Liver (tissue), 9 donors: Measurements from ENCODE around the gene OLFML3. TPM values are rescaled to one million over a fixed set of nuclear protein-coding genes. Genes with fewer than 3 reads are reported as not detected.

ENCODE experiments used
- DNase-seq: peaks from one replicate; pipeline ENCODE4 v3.0.0-alpha.2; 2017; ENCODE audit warnings: low spot score
- H3K27ac ChIP-seq, 2 donors: one replicate each; pipeline ENCODE4 v1.7.0; 2013; ENCODE audit warnings: inconsistent platforms in 2 of 2, low read length in 2 of 2, control low read depth in 1 of 2, low read depth in 1 of 2, mild to moderate bottlenecking in 1 of 2
- H3K27me3 ChIP-seq, 4 donors: one replicate each; pipeline versions ENCODE4 v1.6.1 to v1.7.0; 2013; ENCODE audit warnings: low read length in 3 of 4, inconsistent platforms in 1 of 4, mild to moderate bottlenecking in 1 of 4, moderate library complexity in 1 of 4; ENCODE audit not compliant: control insufficient read depth in 4 of 4, insufficient read depth in 4 of 4
- H3K36me3 ChIP-seq, 4 donors: one replicate each; pipeline versions ENCODE4 v1.6.1 to v1.7.0; 2013; ENCODE audit warnings: low read length in 3 of 4, mild to moderate bottlenecking in 3 of 4, low read depth in 1 of 4, moderate library complexity in 1 of 4; ENCODE audit not compliant: control insufficient read depth in 4 of 4, insufficient read depth in 3 of 4
- H3K4me1 ChIP-seq, 4 donors: one replicate each; pipeline versions ENCODE4 v1.6.1 to v1.7.0; 2013; ENCODE audit warnings: low read length in 3 of 4, mild to moderate bottlenecking in 3 of 4, moderate library complexity in 1 of 4; ENCODE audit not compliant: control insufficient read depth in 4 of 4, insufficient read depth in 4 of 4
- H3K4me3 ChIP-seq, 3 donors: one replicate each; pipeline versions ENCODE4 v1.6.1 to v1.7.0; 2013; ENCODE audit warnings: low read length in 3 of 3, control low read depth in 1 of 3, low read depth in 1 of 3, mild to moderate bottlenecking in 1 of 3
- H3K9ac ChIP-seq, 2 donors: one replicate each; pipeline ENCODE4 v1.7.0; 2013; ENCODE audit warnings: low read length in 2 of 2, mild to moderate bottlenecking in 2 of 2, moderate library complexity in 2 of 2, control low read depth in 1 of 2, low read depth in 1 of 2
- H3K9me3 ChIP-seq, 4 donors: one replicate each; pipeline versions ENCODE4 v1.6.1 to v1.7.0; 2013; ENCODE audit warnings: low read length in 3 of 4; ENCODE audit not compliant: control insufficient read depth in 4 of 4
- ATF3 ChIP-seq: IDR thresholded peaks from 2 replicates; pipeline ENCODE4 v1.6.1; 2016; ENCODE audit warnings: antibody characterized with exemption
- EGR1 ChIP-seq, 2 donors: IDR thresholded peaks; 2 replicates each; pipeline ENCODE4 v1.6.1; 2016 to 2018; ENCODE audit warnings: antibody characterized with exemption in 2 of 2, low read depth in 2 of 2
- FOXA1 ChIP-seq: IDR thresholded peaks from 2 replicates; pipeline ENCODE4 v1.6.1; 2016; ENCODE audit warnings: antibody characterized with exemption
- FOXA2 ChIP-seq: IDR thresholded peaks from 2 replicates; pipeline ENCODE4 v1.6.1; 2016; ENCODE audit warnings: antibody characterized with exemption
- GABPA ChIP-seq, 2 donors: IDR thresholded peaks in 1 of 2; conservative IDR thresholded peaks in 1 of 2; 2 replicates each; pipeline ENCODE4 v1.6.1; 2016; ENCODE audit warnings: antibody characterized with exemption in 2 of 2, mild to moderate bottlenecking in 1 of 2, moderate library complexity in 1 of 2
- HNF4A ChIP-seq, 2 donors: conservative IDR thresholded peaks; 2 replicates each; pipeline ENCODE4 v1.6.1; 2016; ENCODE audit warnings: antibody characterized with exemption in 2 of 2, mild to moderate bottlenecking in 2 of 2
- HNF4G ChIP-seq: IDR thresholded peaks from 2 replicates; pipeline ENCODE4 v1.6.1; 2016; ENCODE audit warnings: antibody characterized with exemption
- JUND ChIP-seq, 2 donors: IDR thresholded peaks; 2 replicates each; pipeline ENCODE4 v1.6.1; 2016; ENCODE audit warnings: antibody characterized with exemption in 2 of 2
- MAX ChIP-seq: IDR thresholded peaks from 2 replicates; pipeline ENCODE4 v1.6.1; 2016; ENCODE audit warnings: antibody characterized with exemption
- NR2F2 ChIP-seq: IDR thresholded peaks from 2 replicates; pipeline ENCODE4 v1.6.1; 2016; ENCODE audit warnings: antibody characterized with exemption
- RAD21 ChIP-seq, 2 donors: IDR thresholded peaks; 2 replicates each; pipeline ENCODE4 v1.6.1; 2016; ENCODE audit warnings: antibody characterized with exemption in 2 of 2, mild to moderate bottlenecking in 2 of 2
- REST ChIP-seq: IDR thresholded peaks from 2 replicates; pipeline ENCODE4 v1.6.1; 2016; ENCODE audit warnings: antibody characterized with exemption, mild to moderate bottlenecking
- RXRA ChIP-seq, 2 donors: IDR thresholded peaks; 2 replicates each; pipeline ENCODE4 v1.6.1; 2017 to 2018; ENCODE audit warnings: antibody characterized with exemption in 2 of 2, mild to moderate bottlenecking in 1 of 2
- SP1 ChIP-seq: IDR thresholded peaks from 2 replicates; pipeline ENCODE4 v1.6.1; 2018; ENCODE audit warnings: antibody characterized with exemption, mild to moderate bottlenecking
- TAF1 ChIP-seq: conservative IDR thresholded peaks from 2 replicates; pipeline ENCODE4 v1.6.1; 2016; ENCODE audit warnings: antibody characterized with exemption, mild to moderate bottlenecking
- YY1 ChIP-seq: IDR thresholded peaks from 2 replicates; pipeline ENCODE4 v1.6.1; 2016; ENCODE audit warnings: antibody characterized with exemption, mild to moderate bottlenecking
- polyA plus RNA-seq, 2 donors: library from polyadenylated mRNA; stranded (reverse) in 1 of 2; unstranded in 1 of 2; fragments of 200-250 nt in 1 of 2; fragments of >200 nt in 1 of 2; fragmentation: Nextera tagmentation in 1 of 2; extraction: Ambion mirVana in 1 of 2; gene quantifications; one replicate each; pipeline versions ENCODE4 v1.2.1 to v1.2.3, GENCODE V29; 2013 to 2015
- total RNA-seq, 2 donors: library from RNA; depleted of rRNA; stranded (reverse); fragments of >200 nt; gene quantifications; one replicate each; pipeline ENCODE4 v1.2.3, GENCODE V29; 2014
- TF ChIP-seq, protein P1 (sequence below): fragments of 150-350 bp; IDR thresholded peaks from 2 replicates; pipeline ENCODE4 v1.5.1; 2017; ENCODE audit warnings: improper control_type of control experiment, low read depth, low read length; ENCODE audit not compliant: missing input control
- TF ChIP-seq, protein P2 (sequence below): IDR thresholded peaks from 2 replicates; pipeline ENCODE4 v1.6.1; 2016; ENCODE audit warnings: antibody characterized with exemption
- donor health status: healthy.
- donor health status: healthy.
- donor health status: healthy.
- donor health status: healthy.
- donor health status: healthy.

OLFML3 gene
- total and polyA plus RNA-seq, 4 donors, result 8.3 to 16.7 (median 12.2) TPM

DNA sequence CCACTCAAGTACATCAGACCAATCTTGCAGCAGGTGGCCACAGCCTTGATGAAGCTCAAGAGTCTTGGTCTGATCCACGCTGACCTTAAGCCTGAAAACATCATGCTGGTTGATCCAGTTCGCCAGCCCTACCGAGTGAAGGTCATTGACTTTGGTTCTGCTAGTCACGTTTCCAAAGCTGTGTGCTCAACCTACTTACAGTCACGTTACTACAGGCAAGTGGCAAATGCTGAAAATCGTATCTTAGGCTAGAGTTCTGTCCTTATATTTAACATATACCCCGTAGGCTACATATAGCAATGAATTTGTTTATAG, 38.1 kb upstream of the OLFML3 start (continued):
- TF ChIP-seq REST (no peak), RXRA (IDR thresholded peaks at IDR 0.05) (peak; percentile 80 to 92), EGR1 (IDR thresholded peaks at IDR 0.05; ENCODE audit: low read depth in 2 of 2) (no peak), YY1 (no peak), GABPA (IDR thresholded peaks at IDR 0.05 in 1 of 2, conservative IDR thresholded peaks at IDR 0.05 in 1 of 2) (no peak)

GRCh38 chr1:113942527-113942926, 36.7 kb upstream of the OLFML3 start:
- no peak overlapping the region for H3K27ac ChIP-seq
- H3K9me3 ChIP-seq, result no peaks in the 10 kb centered on the region
- peaks cover 0 to 9% (median 4%) of the 10 kb centered on the region in 4 donors for H3K36me3 ChIP-seq
- no peak overlapping the region for H3K4me3 ChIP-seq
- H3K27me3 ChIP-seq, result no peaks in the 10 kb centered on the region
- H3K9ac ChIP-seq, result no peak overlapping the region
- H3K4me1 ChIP-seq, result peaks cover 5 to 26% (median 15%) of the 10 kb centered on the region in 4 donors
- no peak for DNase-seq
- TF ChIP-seq FOXA1 (no peak), TAF1 (no peak), NR2F2 (no peak), EGR1 (IDR thresholded peaks at IDR 0.05; ENCODE audit: low read depth in 2 of 2) (no peak), REST (no peak), FOXA2 (no peak), YY1 (no peak), RAD21 (IDR thresholded peaks at IDR 0.05) (no peak), SP1 (no peak), JUND (IDR thresholded peaks at IDR 0.05) (no peak), MAX (no peak), GABPA (IDR thresholded peaks at IDR 0.05 in 1 of 2, conservative IDR thresholded peaks at IDR 0.05 in 1 of 2) (no peak), HNF4G (no peak), ATF3 (no peak), RXRA (IDR thresholded peaks at IDR 0.05) (no peak), HNF4A (conservative IDR thresholded peaks at IDR 0.05) (no peak)
- TF ChIP-seq, protein P1, sequence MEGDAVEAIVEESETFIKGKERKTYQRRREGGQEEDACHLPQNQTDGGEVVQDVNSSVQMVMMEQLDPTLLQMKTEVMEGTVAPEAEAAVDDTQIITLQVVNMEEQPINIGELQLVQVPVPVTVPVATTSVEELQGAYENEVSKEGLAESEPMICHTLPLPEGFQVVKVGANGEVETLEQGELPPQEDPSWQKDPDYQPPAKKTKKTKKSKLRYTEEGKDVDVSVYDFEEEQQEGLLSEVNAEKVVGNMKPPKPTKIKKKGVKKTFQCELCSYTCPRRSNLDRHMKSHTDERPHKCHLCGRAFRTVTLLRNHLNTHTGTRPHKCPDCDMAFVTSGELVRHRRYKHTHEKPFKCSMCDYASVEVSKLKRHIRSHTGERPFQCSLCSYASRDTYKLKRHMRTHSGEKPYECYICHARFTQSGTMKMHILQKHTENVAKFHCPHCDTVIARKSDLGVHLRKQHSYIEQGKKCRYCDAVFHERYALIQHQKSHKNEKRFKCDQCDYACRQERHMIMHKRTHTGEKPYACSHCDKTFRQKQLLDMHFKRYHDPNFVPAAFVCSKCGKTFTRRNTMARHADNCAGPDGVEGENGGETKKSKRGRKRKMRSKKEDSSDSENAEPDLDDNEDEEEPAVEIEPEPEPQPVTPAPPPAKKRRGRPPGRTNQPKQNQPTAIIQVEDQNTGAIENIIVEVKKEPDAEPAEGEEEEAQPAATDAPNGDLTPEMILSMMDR, result no peak
- TF ChIP-seq, protein P2, sequence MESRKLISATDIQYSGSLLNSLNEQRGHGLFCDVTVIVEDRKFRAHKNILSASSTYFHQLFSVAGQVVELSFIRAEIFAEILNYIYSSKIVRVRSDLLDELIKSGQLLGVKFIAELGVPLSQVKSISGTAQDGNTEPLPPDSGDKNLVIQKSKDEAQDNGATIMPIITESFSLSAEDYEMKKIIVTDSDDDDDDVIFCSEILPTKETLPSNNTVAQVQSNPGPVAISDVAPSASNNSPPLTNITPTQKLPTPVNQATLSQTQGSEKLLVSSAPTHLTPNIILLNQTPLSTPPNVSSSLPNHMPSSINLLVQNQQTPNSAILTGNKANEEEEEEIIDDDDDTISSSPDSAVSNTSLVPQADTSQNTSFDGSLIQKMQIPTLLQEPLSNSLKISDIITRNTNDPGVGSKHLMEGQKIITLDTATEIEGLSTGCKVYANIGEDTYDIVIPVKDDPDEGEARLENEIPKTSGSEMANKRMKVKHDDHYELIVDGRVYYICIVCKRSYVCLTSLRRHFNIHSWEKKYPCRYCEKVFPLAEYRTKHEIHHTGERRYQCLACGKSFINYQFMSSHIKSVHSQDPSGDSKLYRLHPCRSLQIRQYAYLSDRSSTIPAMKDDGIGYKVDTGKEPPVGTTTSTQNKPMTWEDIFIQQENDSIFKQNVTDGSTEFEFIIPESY, result no peak
